ENCODE data around the gene TWIST2. TPM values are rescaled to one million over a fixed set of nuclear protein-coding genes. Genes with fewer than 3 reads are reported as not detected.
A peak's percentile ranks its signal among the peaks of the same experiment; 100 is the strongest.

Gene TWIST2
- total RNA-seq, 1 donor from 2014 or later, result 8.4 TPM

- ATAC-seq (no peak), DNase-seq (no peak)
- intact Hi-C loops (cut with DNase I), result no loop called here
- H3K9me3 ChIP-seq, result no peaks in the 10 kb centered on the region
- H3K27ac ChIP-seq, result no peak overlapping the region
- no peak overlapping the region for H3K4me3 ChIP-seq
- no peaks in the 10 kb centered on the region for H3K36me3 ChIP-seq
- H3K27me3 ChIP-seq (ENCODE audit: low read depth), result no peaks in the 10 kb centered on the region
- TF ChIP-seq, protein P1, sequence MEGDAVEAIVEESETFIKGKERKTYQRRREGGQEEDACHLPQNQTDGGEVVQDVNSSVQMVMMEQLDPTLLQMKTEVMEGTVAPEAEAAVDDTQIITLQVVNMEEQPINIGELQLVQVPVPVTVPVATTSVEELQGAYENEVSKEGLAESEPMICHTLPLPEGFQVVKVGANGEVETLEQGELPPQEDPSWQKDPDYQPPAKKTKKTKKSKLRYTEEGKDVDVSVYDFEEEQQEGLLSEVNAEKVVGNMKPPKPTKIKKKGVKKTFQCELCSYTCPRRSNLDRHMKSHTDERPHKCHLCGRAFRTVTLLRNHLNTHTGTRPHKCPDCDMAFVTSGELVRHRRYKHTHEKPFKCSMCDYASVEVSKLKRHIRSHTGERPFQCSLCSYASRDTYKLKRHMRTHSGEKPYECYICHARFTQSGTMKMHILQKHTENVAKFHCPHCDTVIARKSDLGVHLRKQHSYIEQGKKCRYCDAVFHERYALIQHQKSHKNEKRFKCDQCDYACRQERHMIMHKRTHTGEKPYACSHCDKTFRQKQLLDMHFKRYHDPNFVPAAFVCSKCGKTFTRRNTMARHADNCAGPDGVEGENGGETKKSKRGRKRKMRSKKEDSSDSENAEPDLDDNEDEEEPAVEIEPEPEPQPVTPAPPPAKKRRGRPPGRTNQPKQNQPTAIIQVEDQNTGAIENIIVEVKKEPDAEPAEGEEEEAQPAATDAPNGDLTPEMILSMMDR (IDR thresholded peaks at IDR 0.05), result no peak
- H3K4me1 ChIP-seq, result no peaks in the 10 kb centered on the region
Observed at GRCh38 chr2:238924796-238925195, 76.9 kb downstream of the TWIST2 start.

DNA sequence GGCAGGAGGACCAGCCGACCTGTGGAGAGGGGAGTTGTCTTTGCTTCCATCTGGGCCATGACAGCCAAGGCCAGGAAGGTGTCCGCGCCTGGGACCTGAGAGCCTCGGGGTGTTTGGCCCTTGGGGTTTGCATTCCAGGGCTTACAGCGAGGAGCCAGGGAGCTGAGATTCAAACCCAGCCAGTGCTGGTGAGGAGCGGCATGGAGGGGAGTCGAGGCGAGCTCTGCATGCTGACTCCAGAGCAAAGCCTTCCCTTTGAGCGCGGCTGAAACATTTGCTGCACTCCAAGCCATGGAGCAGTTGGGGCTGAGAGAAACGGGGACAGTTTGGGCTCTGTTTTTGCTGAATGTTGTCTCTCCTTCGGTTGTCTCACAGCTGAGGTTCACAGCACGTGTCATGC, 77.4 kb downstream of the TWIST2 start:
- Histone ChIP-seq H3K4me1 (no peaks in the 10 kb centered on the region), H3K27ac (no peak overlapping the region), H3K36me3 (no peaks in the 10 kb centered on the region), H3K9me3 (no peaks in the 10 kb centered on the region), H3K4me3 (no peak overlapping the region), H3K27me3 (ENCODE audit: low read depth) (no peaks in the 10 kb centered on the region)
- DNase-seq (no peak), ATAC-seq (no peak)
- intact Hi-C loops (cut with DNase I), result no loop called here
- TF ChIP-seq, protein P1 (IDR thresholded peaks at IDR 0.05), result no peak

- H3K27ac ChIP-seq, result no peak overlapping the region
- TF ChIP-seq, protein P1 (IDR thresholded peaks at IDR 0.05), result no peak
- H3K9me3 ChIP-seq, result no peaks in the 10 kb centered on the region
- H3K36me3 ChIP-seq, result no peaks in the 10 kb centered on the region
- no peaks in the 10 kb centered on the region for H3K27me3 ChIP-seq (ENCODE audit: low read depth)
- H3K4me1 ChIP-seq, result no peaks in the 10 kb centered on the region
- intact Hi-C loops (cut with DNase I), result no loop called here
- ATAC-seq, result no peak
- no peak overlapping the region for H3K4me3 ChIP-seq
- no peak for DNase-seq
Observed at GRCh38 chr2:238925816-238926521, 78.1 kb downstream of the TWIST2 start.

GRCh38 chr2:238926761-238927611, 79.1 kb downstream of the TWIST2 start:
- DNase-seq (no peak), ATAC-seq (no peak)
- Histone ChIP-seq H3K9me3 (no peaks in the 10 kb centered on the region), H3K27me3 (ENCODE audit: low read depth) (no peaks in the 10 kb centered on the region), H3K4me1 (no peaks in the 10 kb centered on the region), H3K27ac (no peak overlapping the region), H3K4me3 (no peak overlapping the region), H3K36me3 (no peaks in the 10 kb centered on the region)
- intact Hi-C loops (cut with DNase I), result no loop called here
- TF ChIP-seq, protein P1 (IDR thresholded peaks at IDR 0.05), result no peak

- no peak for DNase-seq
- Histone ChIP-seq H3K4me1 (no peaks in the 10 kb centered on the region), H3K27me3 (ENCODE audit: low read depth) (no peaks in the 10 kb centered on the region), H3K9me3 (no peaks in the 10 kb centered on the region), H3K27ac (no peak overlapping the region), H3K4me3 (no peak overlapping the region), H3K36me3 (no peaks in the 10 kb centered on the region)
- peak in 1 of 2 donors; percentile 9 for ATAC-seq
- intact Hi-C loops (cut with DNase I), result no loop called here
- TF ChIP-seq, protein P1 (IDR thresholded peaks at IDR 0.05), result no peak
Observed at GRCh38 chr2:238927746-238928519, 80.0 kb downstream of the TWIST2 start.
